Ishikawa (cell line): ENCODE data around the gene PRRT3.

Experiments
- CEBPB ChIP-seq: IDR thresholded peaks from 2 replicates; pipeline ENCODE4 v1.6.1; 2012
- CREB1 ChIP-seq: IDR thresholded peaks from 2 replicates; pipeline ENCODE4 v1.6.1; 2012; ENCODE audit warnings: low read depth
- EGR1 ChIP-seq: IDR thresholded peaks from 2 replicates; pipeline ENCODE4 v1.6.1; 2012
- EP300 ChIP-seq: IDR thresholded peaks from 2 replicates; pipeline ENCODE4 v1.6.1; 2012; ENCODE audit warnings: borderline replicate concordance
- FOXM1 ChIP-seq: IDR thresholded peaks from 2 replicates; pipeline ENCODE4 v1.6.1; 2012; ENCODE audit warnings: low read depth, borderline replicate concordance
- NFIC ChIP-seq: IDR thresholded peaks from 2 replicates; pipeline ENCODE4 v1.6.1; 2012
- RAD21 ChIP-seq: IDR thresholded peaks from 2 replicates; pipeline ENCODE4 v1.6.1; 2012; ENCODE audit warnings: low read depth
- TAF1 ChIP-seq: IDR thresholded peaks from 2 replicates; pipeline ENCODE4 v1.6.1; 2012; ENCODE audit warnings: low read depth, mild to moderate bottlenecking
- TCF12 ChIP-seq: IDR thresholded peaks from 2 replicates; pipeline ENCODE4 v1.6.1; 2012; ENCODE audit warnings: low read depth
- TEAD4 ChIP-seq: IDR thresholded peaks from 2 replicates; pipeline ENCODE4 v1.6.1; 2012
- YY1 ChIP-seq: IDR thresholded peaks from 2 replicates; pipeline ENCODE4 v1.6.1; 2012; ENCODE audit warnings: low read depth
- ZBTB7A ChIP-seq: IDR thresholded peaks from 2 replicates; pipeline ENCODE4 v1.6.1; 2012; ENCODE audit warnings: low read depth
- TF ChIP-seq, protein P1 (sequence below): IDR thresholded peaks from 2 replicates; pipeline ENCODE4 v1.6.1; 2012
- TF ChIP-seq, protein P2 (sequence below): IDR thresholded peaks from 2 replicates; pipeline ENCODE4 v1.6.1; 2012; ENCODE audit warnings: low read depth, mild to moderate bottlenecking
- TF ChIP-seq, protein P3 (sequence below): IDR thresholded peaks from 2 replicates; pipeline ENCODE4 v1.6.1; 2012

Gene PRRT3

DNA sequence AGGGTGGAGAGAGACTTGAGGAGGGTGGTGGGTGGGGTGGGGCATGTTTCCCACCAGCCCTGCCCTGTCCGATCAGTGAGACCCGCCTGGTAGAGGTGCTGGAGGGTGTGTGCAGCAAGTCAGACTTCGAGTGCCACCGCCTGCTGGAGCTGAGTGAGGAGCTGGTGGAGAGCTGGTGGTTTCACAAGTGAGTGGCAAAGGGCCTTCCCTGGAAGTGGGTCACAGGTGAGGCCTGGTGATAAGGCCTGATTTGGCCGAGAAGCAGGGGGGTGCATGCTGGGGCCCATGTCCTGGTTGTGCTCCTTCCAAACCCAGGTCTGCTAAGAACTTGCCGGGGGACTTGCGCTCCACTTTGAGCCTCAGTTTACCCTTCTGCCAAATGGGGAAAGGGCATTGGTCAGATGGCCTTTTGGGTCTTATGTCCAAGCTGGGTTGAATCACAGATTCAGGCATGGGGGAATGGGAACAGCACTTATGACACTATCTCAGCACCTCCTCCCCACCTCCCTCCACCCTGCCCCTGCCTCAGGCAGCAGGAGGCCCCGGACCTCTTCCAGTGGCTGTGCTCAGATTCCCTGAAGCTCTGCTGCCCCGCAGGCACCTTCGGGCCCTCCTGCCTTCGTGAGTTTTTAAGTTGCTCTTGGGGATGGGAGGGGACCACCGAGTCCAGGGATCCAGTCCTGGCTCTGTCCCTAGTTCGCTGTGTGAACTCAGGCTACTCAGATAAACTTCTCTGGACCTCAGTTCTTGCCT is 14.5 kb downstream of the PRRT3 start:
- TF ChIP-seq FOXM1 (no peak), EGR1 (no peak), ZBTB7A (no peak), TCF12 (no peak), RAD21 (no peak), NFIC (no peak), TEAD4 (no peak), YY1 (no peak), EP300 (no peak), CEBPB (no peak), TAF1 (no peak), CREB1 (no peak)
- TF ChIP-seq, protein P1, sequence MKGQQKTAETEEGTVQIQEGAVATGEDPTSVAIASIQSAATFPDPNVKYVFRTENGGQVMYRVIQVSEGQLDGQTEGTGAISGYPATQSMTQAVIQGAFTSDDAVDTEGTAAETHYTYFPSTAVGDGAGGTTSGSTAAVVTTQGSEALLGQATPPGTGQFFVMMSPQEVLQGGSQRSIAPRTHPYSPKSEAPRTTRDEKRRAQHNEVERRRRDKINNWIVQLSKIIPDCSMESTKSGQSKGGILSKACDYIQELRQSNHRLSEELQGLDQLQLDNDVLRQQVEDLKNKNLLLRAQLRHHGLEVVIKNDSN: no peak
- TF ChIP-seq, protein P2, sequence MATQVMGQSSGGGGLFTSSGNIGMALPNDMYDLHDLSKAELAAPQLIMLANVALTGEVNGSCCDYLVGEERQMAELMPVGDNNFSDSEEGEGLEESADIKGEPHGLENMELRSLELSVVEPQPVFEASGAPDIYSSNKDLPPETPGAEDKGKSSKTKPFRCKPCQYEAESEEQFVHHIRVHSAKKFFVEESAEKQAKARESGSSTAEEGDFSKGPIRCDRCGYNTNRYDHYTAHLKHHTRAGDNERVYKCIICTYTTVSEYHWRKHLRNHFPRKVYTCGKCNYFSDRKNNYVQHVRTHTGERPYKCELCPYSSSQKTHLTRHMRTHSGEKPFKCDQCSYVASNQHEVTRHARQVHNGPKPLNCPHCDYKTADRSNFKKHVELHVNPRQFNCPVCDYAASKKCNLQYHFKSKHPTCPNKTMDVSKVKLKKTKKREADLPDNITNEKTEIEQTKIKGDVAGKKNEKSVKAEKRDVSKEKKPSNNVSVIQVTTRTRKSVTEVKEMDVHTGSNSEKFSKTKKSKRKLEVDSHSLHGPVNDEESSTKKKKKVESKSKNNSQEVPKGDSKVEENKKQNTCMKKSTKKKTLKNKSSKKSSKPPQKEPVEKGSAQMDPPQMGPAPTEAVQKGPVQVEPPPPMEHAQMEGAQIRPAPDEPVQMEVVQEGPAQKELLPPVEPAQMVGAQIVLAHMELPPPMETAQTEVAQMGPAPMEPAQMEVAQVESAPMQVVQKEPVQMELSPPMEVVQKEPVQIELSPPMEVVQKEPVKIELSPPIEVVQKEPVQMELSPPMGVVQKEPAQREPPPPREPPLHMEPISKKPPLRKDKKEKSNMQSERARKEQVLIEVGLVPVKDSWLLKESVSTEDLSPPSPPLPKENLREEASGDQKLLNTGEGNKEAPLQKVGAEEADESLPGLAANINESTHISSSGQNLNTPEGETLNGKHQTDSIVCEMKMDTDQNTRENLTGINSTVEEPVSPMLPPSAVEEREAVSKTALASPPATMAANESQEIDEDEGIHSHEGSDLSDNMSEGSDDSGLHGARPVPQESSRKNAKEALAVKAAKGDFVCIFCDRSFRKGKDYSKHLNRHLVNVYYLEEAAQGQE: no peak
- TF ChIP-seq, protein P3, sequence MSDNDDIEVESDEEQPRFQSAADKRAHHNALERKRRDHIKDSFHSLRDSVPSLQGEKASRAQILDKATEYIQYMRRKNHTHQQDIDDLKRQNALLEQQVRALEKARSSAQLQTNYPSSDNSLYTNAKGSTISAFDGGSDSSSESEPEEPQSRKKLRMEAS: no peak

DNA sequence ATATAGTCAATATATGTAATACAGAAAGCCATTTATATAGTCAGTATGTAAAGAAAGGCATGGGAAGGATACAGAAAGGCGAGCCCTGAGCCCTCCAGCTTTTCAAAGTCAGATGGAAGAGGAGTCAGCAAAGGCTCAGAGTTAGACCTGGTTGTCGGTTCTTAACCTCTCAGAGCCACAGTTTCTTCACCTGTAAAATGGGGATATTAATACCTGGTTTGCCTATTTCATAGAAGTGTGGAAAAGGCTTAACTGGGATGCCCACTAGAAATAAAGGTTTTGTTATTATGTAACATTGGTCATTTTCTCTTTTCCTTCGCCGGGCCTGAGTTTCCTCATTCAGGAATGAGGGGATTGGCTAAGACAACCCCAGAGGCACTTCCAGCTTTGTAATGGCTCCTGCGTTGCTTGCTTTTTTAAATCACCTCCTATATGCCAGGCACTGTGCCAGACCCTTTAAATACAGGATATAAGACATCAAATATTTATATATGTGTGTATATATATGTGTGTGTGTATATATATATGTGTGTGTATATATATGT is 16.2 kb downstream of the PRRT3 start:
- TF ChIP-seq CEBPB (no peak), TAF1 (no peak), EGR1 (no peak), TEAD4 (no peak), CREB1 (no peak), EP300 (no peak), TCF12 (no peak), FOXM1 (no peak), NFIC (no peak)
- TF ChIP-seq, protein P1: no peak
- TF ChIP-seq, protein P3: no peak
- TF ChIP-seq, protein P2: no peak

DNA sequence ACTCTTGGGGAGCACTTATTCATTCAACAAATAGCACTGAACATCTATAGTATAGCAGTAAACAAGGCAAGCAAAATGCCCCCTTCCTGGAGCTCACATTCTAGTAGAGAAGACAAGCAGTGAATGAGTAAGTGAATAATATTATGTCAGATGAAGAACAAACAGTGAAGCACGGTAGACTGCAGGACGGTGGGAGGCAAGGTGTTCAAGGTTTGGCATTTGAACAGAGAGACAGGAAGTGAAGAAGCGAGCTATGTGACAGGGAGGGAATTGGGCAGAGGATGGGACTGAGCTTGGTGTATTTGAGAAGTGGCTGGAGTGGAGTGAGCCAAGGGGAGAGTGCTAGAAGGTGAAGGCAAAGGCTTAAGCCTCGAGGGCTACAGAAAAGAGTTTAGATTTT is 17.2 kb downstream of the PRRT3 start:
- TF ChIP-seq, protein P3: no peak
- no peak for TF ChIP-seq ZBTB7A
- TF ChIP-seq NFIC: no peak
- TF ChIP-seq YY1: no peak
- TF ChIP-seq, protein P2: no peak
- TF ChIP-seq, protein P1: no peak
- no peak for TF ChIP-seq EGR1
- TF ChIP-seq CEBPB: no peak
- no peak for TF ChIP-seq EP300
- TF ChIP-seq TEAD4: no peak
- TF ChIP-seq FOXM1: no peak
- no peak for TF ChIP-seq RAD21
- no peak for TF ChIP-seq CREB1
- TF ChIP-seq TAF1: no peak

DNA sequence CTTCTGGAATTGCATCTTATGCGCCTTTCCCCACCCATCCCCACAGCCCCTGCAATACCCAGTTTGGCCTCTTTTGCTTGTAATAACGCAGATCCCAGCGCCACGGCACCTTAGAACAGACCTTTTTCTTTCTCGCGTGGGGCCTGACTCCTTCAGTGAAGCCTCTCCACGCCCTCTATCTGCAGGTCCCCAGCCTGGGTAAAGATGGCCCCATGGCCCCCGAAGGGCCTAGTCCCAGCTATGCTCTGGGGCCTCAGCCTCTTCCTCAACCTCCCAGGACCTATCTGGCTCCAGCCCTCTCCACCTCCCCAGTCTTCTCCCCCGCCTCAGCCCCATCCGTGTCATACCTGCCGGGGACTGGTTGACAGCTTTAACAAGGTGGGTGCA is 18.0 kb downstream of the PRRT3 start:
- TF ChIP-seq, protein P3: no peak
- TF ChIP-seq, protein P1: no peak
- TF ChIP-seq, protein P2: no peak
- TF ChIP-seq EGR1 (no peak), RAD21 (no peak), TAF1 (no peak), EP300 (no peak), CEBPB (no peak), FOXM1 (no peak), TEAD4 (no peak), YY1 (no peak), ZBTB7A (no peak), NFIC (no peak), TCF12 (no peak), CREB1 (no peak)
